Kidney glomerular epithelial cell (primary cell): ENCODE data around the gene SEPTIN10.

Source experiments
- DNase-seq: peaks from one replicate; lab custom pipeline; 2025; lab: John Stamatoyannopoulos, UW

Gene SEPTIN10

GRCh38 chr2:109497911-109498870 is 115.6 kb downstream of the SEPTIN10 start:
- DNase-seq: no peak

- DNase-seq: no peak
Measured at GRCh38 chr2:109497463-109497862, 116.3 kb downstream of the SEPTIN10 start.

GRCh38 chr2:109494351-109494750 is 119.4 kb downstream of the SEPTIN10 start:
- no peak for DNase-seq

- DNase-seq: no peak
Measured at GRCh38 chr2:109493176-109493935, 120.4 kb downstream of the SEPTIN10 start.
